Kasumi-1 (cell line): ENCODE data around the gene NFS1.
A peak's percentile ranks its signal among the peaks of the same experiment; 100 is the strongest.
"Not testable (repeated sequence)": the region's sequence is repeated elsewhere in the genome, so short reads cannot be mapped to it uniquely, and the experiment has no call there.

Experiments used
- DNase-seq, 2 experiments: peaks; one replicate each; lab custom pipeline; 2025; lab: John Stamatoyannopoulos, UW

Gene NFS1

GRCh38 chr20:35709259-35709658 lies 10.1 kb upstream of the NFS1 start:
- DNase-seq: no peak

- DNase-seq: no peak
Measured at GRCh38 chr20:35708502-35708901, 9.3 kb upstream of the NFS1 start.

- not testable (repeated sequence) for DNase-seq
Measured at GRCh38 chr20:35706591-35707529, 7.7 kb upstream of the NFS1 start.

GRCh38 chr20:35705894-35706293 lies 6.7 kb upstream of the NFS1 start:
- not testable (repeated sequence) for DNase-seq

DNA sequence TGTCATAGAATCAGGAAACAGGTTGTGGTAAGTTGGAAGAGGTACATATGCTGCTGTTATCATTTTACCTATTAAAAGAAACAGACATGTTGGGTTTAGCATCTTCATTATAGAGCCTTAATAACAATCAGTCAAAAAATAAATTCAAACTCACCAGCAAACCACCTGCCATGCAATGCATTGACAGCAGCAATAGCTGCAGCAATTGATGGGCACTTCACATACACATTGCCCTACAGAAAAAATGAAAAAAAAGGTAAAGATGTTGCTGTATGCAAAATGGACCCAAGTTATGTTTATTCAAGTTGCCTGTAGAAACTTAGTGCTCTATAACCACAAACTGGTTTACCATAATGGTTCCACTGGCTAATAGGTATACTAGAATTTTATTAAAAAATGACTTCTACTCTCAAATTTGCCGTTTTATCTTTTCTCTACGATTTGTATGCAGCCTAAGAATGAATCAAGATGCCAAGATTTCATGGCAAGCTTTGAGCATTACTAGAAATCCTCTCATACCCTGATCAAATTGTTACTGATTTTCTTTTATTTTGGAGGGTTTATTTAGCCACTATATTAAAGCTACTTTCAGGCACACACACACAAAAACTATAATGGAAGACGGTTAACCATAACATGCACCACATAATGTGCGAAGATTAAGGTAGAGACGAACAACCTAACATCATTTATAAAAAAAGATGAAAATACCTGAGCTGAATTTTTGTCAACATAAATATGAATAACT lies 5.5 kb upstream of the NFS1 start:
- no peak for DNase-seq

DNA sequence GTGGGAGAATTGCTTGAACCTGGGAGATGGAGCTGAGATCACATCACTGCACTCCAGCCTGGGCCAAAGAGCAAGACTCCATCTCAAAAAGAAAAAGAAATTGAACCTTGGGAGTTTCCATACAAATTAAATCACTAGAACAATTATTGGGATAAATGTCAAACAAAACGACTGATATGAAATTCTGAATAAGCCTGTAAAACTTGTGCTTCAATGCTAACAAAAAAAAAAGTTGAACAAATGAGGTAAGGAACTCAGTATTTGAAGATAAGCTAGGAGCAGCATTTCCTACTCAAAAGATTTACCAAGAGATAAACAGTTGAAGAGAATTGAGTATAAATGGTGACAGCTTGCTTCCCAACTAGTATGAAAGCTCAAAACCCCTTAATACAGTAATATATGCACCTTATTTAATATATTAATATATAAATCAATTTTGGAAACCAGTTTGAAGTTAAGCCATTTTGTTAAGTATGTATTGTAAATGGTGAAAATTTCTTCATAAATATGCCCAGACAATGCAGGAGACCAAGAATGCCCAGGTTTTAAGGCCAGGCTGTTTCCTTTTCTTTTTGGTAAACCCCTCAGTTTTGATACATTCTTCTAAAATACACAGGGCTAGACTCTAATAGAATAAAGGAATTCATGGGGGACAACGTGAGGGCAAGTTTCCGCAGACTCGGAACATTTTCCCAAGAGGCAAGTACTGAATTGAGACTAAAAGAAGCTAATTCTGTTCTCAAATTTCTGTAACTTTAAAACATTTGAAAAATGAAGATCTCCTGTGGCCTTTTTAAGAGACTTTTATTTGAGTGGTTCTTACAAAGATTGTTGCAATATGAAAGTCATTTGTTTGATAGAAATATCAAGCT lies 3.9 kb upstream of the NFS1 start:
- DNase-seq: no peak

DNA sequence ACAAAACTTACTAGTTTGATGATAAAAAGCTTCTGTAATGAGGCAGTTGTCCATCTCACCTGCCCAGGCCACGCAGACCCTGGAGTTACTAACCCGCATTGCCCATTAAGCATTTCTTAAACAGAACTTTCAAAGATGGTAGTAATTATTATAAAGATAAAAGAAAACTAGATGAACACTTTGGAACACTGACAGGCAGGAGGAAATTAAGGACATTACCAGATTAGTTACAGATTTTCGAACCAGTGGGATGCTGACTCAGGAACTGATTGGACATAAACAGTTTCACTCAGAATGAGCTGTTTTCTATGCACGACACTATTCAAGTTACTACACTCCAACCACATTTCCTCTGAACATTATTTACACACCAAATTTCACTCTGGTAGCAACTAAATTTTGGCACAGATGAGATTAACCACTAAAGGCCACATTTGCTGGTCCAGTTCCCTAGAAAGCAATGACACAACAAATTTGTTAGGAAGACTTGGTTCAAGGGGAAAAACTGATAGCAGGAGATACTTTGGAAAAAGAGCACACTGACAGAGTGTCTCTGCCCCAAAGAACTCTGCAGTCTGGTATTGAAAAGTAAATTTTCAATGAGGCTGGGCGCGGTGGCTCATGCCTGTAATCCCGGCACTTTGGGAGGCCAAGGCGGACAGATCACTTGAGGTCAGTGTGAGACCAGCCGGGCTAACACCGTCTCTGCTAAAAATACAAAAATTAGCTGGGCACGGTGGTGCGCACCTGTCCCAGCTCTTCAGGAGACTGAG lies 3.1 kb upstream of the NFS1 start:
- no peak for DNase-seq

DNA sequence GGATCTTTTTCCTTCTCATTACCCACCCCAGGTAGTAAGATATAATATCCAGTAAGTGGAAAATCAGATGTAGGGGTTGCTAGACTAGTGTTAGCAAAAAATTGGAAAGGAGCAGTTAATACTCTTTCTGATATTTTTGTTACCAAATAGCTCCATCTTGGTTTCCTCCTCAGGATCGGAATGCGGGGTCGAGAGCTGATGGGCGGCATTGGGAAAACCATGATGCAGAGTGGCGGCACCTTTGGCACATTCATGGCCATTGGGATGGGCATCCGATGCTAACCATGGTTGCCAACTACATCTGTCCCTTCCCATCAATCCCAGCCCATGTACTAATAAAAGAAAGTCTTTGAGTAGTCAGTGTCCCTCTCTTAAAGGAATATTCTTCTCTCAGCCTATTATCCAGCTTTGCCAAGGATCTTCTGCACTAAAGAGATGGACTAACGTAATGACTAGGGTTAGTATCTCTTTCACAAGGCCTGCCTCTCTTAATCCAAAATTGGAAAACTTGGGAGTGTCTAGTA lies 1.5 kb upstream of the NFS1 start:
- no peak for DNase-seq

DNA sequence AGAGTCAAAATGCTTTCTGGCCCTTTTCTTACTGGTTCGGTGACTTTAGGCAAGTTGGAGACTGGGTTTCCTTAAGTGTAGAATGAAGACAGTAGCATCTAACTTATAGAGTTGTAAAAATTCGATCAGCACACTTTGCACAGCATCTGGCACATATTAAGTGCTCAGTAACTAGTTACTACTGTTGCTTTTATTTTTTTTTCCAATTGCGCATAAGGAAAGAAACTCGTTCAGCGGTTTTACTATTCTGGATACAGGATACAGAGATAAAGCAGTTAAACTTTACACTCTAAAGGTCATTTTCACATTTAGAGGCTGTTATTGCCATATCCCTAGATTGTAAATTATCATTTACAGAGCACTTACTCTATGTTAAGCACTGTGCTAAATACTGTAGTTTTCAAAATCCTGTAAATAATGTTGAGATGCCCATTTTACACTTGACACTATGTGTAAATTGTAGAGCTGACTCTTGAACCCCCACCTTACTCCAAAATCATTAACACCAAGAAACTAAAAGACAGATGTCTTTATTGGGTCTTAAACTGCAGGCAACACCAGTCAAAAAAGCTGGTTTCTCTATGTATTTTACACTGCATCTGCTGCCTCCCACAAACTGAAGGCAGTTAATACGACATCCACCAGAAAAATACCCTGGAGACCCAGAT lies 939 bp upstream of the NFS1 start:
- DNase-seq: no peak

DNA sequence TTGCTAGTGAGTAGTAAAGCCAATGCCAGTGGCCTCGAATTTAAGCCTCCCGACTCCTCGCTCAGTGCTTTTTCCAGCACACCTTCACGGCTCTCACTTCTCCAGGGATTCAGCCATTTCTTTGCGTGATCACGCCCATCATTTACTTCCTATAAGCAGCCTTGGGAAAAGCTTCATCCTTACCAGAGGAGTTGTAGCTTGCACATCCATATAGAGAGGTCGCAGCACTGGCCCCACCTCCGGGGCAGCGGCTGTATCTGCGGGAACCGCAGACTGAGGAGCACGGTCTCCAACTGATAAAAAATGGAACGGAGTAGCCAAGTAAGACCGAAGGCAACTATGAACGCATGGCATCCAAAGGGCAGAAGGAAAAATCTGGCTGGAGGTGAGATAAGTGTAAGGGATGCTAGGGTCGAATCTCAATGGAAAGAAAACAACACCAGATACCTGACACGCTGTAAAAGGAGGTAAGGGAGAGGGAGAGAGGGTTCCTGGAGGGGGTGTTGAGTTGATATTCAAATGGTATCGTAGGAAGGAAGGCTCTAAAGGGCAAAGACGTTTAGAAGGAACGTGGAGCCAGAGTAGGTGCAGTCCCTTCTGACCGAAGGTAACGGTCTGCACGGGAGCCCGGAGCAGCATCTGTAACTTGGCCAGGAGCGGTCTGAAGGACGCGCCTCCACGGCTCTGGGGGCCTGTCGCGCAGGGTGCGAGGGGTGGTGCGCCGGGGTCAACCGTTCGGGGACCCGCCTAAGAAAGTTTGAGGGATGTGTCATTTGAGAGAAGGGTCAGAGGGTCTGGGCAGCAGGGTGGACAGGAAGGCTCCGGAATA lies 640 bp downstream of the NFS1 start:
- peak; percentile 44 to 52 for DNase-seq

DNA sequence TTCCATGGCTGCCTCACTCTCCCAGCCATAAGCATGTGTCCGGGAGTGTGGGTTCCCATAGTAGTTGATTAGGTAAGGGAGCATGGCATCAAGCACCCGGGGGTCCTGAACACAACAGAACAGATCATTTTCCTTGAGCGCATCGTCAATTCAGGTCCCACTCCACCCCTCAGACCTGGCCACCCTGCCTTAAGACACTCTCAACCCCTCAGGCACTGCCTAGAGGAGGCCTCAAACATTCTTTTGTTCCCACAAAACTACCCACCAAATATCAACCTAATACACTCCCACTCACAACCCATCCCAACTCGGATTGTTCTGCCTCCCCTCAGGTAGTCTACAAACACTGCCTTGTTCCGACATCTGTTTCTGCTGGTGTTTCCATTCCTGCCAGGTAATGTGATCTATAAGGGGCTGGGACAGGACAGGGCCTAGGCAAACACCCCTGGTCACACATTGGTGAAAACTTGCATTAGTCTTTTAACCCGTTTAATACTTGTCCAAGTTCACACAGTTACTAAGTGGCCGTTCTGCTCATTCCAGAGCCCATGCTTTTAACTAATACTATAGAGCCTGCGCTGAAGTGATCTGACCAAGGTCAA lies 1.4 kb downstream of the NFS1 start:
- DNase-seq: no peak

DNA sequence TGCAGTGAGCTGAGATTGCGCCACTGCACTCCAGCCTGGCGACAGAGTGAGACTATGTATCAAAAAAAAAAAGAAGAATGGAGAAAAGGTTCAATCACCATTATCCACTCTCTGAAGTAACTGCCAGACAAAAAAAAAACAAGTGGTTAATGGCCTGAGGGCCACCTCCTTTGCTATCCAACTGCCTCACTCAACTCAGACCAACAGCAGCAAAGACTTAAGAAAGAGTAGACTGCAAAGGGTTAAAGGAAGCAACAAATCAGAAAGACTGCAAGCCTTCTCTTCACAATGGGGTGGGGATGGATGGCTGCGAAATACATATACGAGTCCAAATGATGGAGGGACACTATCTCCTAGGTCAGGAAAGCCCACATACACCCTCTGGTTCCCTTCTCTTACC lies 3.2 kb downstream of the NFS1 start:
- DNase-seq: no peak

DNA sequence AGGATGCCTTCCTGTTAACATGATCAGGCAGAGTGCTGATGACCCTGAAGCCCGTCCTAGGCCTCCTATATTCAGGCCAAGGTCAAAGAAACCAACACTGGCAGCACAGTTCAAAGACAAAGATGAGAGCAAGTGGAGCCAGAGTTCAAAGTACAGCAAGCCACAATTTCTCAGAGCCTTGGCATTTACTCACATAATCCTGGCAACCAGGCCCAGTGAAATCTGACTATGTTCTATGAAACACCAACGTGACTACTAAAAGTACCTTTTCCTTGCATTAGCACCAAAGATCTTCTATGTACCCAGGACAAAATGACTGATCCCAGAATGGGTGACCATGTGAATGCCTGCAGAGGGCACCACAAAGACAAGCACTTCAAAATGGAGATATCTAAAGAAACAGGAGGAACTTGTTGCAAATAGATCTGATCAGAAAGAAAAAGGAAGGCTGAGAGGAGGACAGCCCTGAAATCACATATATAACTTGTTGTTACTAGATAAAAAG lies 3.9 kb downstream of the NFS1 start:
- no peak for DNase-seq

- no peak for DNase-seq
Measured at GRCh38 chr20:35690265-35690664, 8.9 kb downstream of the NFS1 start.

DNA sequence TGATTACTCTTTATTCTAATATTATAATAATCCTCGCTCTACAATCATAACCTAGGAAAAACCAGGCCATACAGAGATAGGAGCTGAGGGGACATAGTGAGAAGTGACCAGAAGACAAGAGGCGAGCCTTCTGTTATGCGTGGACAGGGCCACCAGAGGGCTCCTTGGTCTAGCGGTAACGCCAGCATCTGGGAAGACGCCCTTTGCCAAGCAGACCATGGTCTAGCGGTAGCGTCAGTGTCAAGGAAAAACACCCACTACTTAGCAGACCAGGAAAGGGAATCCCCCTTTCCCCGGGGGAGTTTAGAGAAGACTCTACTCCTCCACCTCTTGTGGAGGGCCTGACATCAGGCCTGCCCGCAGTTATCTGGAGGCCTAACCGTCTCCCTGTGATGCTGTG lies 12.3 kb downstream of the NFS1 start:
- DNase-seq: not testable (repeated sequence)

DNA sequence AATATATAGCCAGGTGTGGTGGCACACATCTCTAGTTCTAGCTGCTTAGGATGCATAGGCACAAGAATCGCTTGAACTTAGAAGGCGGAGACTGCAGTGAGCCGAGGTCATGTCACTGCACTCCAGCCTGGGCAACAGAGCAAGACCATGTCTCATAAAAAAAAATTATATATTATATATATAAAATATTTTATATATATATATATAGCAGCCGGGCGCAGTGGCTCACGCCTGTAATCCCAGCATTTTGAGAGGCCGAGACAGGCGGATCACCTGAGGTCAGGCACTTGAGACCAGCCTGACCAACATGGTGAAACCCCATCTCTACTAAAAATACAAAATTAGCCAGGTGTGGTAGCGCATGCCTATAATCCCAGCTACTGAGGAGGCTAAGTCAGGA lies 13.8 kb downstream of the NFS1 start:
- DNase-seq: not testable (repeated sequence)

DNA sequence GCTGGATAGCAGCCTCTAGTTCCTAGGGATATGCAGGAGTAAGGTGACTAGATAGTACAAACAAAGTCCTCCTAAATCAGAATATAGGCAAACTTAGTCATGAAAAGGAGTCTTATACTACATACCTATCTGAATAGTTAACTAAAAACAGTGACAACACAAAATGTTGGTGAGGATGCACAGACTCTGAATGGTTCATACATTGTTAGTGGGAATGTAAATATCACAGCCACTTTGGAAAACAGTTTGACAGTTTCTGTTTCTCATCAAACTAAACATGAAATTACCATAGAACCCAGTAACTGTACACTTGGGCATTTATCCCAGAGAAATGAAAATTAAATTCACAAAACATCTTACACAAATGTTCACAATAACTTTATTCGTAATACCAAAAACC lies 17.2 kb downstream of the NFS1 start:
- DNase-seq: no peak

DNA sequence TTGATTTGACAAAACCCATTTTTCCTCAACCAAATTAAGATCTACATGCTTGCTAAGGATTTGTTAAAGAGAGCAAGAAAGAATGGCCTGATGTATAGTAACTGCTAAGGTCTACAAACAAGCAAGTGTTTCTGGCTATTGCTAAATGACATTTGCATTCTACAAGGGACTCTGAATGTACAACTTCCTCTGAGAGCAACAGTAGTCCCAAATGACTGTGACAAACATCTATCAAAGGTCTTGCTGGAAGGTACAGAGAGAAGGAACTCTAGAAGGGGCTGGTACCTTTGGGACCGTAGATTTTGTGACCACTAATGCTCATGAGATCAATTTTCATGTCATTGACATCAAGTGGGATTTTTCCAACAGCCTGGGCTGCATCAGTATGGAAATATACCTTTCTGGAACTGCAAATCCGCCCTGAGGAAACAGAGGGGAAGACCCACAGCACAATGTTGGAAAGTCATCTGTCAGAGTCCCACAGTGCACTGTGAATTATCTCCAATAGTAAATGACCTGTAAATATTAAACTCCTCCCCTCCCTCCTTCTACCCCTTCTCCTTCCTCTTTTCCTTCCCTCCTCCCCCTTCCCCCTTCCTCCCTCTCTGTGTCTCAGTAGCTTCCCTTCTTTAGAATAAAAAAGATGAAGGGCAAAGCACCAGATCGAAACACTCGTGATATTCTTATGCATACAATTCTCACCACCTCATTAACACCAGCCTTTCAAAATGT lies 18.5 kb downstream of the NFS1 start:
- peak; percentile 75 to 77 for DNase-seq
